HCT116 (cell line): ENCODE measurements around the gene TNFRSF17.

Source experiments
- EGR1 ChIP-seq: IDR thresholded peaks from 2 replicates; pipeline ENCODE4 v1.6.1; 2012; ENCODE audit warnings: low read depth
- EZH2 ChIP-seq: fragments of 200-600 bp; sonication (generic); IDR thresholded peaks from 2 replicates; pipeline ENCODE4 v1.6.1; 2017; ENCODE audit warnings: antibody characterized with exemption, mixed run types
- POLR2A ChIP-seq: IDR thresholded peaks from 2 replicates; pipeline ENCODE4 v1.7.0; 2011; ENCODE audit warnings: borderline replicate concordance; ENCODE audit not compliant: insufficient read depth, insufficient read length; ENCODE audit errors: extremely low read depth
- POLR2AphosphoS5 ChIP-seq: IDR thresholded peaks from 2 replicates; pipeline ENCODE4 v1.6.1; 2011; ENCODE audit warnings: mild to moderate bottlenecking, low read depth, low read length, moderate library complexity
- SIN3A ChIP-seq: IDR thresholded peaks from 2 replicates; pipeline ENCODE4 v1.6.1; 2012; ENCODE audit warnings: low read depth
- TCF7L2 ChIP-seq: IDR thresholded peaks from 2 replicates; pipeline ENCODE4 v1.7.0; 2011; ENCODE audit warnings: borderline replicate concordance, inconsistent platforms; ENCODE audit not compliant: insufficient read depth, insufficient read length; ENCODE audit errors: extremely low read depth
- TF ChIP-seq, protein P1 (sequence below), 3 experiments: fragments of 200-600 bp in 1 of 3; sonication (generic) in 1 of 3; IDR thresholded peaks in 2 of 3; conservative IDR thresholded peaks in 1 of 3; 2 replicates each; pipeline ENCODE4 v1.5.1; 2012 to 2017; ENCODE audit warnings: low read depth in 2 of 3, low read length in 2 of 3, antibody characterized with exemption in 1 of 3, borderline replicate concordance in 1 of 3, control low read depth in 1 of 3, mild to moderate bottlenecking in 1 of 3, mixed read lengths in 1 of 3, mixed run types in 1 of 3, moderate library complexity in 1 of 3; ENCODE audit not compliant: insufficient read depth in 1 of 3
- TF ChIP-seq, protein P2 (sequence below): IDR thresholded peaks from 2 replicates; pipeline ENCODE4 v1.6.1; 2011; ENCODE audit warnings: mild to moderate bottlenecking, low read length, moderate library complexity; ENCODE audit not compliant: insufficient replicate concordance; ENCODE audit errors: extremely low read depth

DNA sequence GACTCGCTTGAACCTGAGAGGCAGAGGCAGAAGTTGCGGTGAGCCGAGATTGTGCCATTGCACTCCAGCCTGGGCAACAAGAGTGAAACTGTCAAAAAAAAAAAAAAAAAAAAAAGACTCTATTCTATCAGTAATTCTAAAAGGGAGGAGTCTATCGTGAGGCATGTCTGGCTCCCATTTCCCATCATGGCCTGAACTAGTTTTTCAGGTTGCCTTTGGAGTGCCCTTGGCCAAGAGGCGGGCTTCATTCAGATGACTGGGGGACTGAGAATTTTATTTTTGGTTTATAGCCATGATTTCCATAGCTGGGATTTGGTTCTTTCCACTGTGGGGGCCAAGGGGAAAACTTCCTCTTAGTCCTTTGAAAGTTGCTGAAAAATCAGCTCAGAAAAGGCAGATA lies 8.1 kb downstream of the TNFRSF17 start:
- TF ChIP-seq, protein P1, sequence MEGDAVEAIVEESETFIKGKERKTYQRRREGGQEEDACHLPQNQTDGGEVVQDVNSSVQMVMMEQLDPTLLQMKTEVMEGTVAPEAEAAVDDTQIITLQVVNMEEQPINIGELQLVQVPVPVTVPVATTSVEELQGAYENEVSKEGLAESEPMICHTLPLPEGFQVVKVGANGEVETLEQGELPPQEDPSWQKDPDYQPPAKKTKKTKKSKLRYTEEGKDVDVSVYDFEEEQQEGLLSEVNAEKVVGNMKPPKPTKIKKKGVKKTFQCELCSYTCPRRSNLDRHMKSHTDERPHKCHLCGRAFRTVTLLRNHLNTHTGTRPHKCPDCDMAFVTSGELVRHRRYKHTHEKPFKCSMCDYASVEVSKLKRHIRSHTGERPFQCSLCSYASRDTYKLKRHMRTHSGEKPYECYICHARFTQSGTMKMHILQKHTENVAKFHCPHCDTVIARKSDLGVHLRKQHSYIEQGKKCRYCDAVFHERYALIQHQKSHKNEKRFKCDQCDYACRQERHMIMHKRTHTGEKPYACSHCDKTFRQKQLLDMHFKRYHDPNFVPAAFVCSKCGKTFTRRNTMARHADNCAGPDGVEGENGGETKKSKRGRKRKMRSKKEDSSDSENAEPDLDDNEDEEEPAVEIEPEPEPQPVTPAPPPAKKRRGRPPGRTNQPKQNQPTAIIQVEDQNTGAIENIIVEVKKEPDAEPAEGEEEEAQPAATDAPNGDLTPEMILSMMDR (IDR thresholded peaks at IDR 0.05 in 2 of 3, conservative IDR thresholded peaks at IDR 0.05 in 1 of 3; ENCODE audit: borderline replicate concordance in 1 of 3, insufficient read depth in 1 of 3, low read depth in 2 of 3, low read length in 2 of 3), result no peak
- no peak for TF ChIP-seq TCF7L2
- no peak for TF ChIP-seq POLR2A
- no peak for TF ChIP-seq POLR2AphosphoS5
- no peak for TF ChIP-seq EZH2
- no peak for TF ChIP-seq EGR1
- TF ChIP-seq, protein P2, sequence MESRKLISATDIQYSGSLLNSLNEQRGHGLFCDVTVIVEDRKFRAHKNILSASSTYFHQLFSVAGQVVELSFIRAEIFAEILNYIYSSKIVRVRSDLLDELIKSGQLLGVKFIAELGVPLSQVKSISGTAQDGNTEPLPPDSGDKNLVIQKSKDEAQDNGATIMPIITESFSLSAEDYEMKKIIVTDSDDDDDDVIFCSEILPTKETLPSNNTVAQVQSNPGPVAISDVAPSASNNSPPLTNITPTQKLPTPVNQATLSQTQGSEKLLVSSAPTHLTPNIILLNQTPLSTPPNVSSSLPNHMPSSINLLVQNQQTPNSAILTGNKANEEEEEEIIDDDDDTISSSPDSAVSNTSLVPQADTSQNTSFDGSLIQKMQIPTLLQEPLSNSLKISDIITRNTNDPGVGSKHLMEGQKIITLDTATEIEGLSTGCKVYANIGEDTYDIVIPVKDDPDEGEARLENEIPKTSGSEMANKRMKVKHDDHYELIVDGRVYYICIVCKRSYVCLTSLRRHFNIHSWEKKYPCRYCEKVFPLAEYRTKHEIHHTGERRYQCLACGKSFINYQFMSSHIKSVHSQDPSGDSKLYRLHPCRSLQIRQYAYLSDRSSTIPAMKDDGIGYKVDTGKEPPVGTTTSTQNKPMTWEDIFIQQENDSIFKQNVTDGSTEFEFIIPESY, result no peak
- no peak for TF ChIP-seq SIN3A
